GM18861 (cell line): Measurements from ENCODE around the gene PLAGL2.
"Not testable (repeated sequence)": the region's sequence is repeated elsewhere in the genome, so short reads cannot be mapped to it uniquely, and the experiment has no call there.

ENCODE experiments used
- ATAC-seq: cut with Tn5 transposase; IDR thresholded peaks from one replicate; pipeline ENCODE4 v1.9.1; 2021; ENCODE audit not compliant: unreplicated experiment

The PLAGL2 gene

DNA sequence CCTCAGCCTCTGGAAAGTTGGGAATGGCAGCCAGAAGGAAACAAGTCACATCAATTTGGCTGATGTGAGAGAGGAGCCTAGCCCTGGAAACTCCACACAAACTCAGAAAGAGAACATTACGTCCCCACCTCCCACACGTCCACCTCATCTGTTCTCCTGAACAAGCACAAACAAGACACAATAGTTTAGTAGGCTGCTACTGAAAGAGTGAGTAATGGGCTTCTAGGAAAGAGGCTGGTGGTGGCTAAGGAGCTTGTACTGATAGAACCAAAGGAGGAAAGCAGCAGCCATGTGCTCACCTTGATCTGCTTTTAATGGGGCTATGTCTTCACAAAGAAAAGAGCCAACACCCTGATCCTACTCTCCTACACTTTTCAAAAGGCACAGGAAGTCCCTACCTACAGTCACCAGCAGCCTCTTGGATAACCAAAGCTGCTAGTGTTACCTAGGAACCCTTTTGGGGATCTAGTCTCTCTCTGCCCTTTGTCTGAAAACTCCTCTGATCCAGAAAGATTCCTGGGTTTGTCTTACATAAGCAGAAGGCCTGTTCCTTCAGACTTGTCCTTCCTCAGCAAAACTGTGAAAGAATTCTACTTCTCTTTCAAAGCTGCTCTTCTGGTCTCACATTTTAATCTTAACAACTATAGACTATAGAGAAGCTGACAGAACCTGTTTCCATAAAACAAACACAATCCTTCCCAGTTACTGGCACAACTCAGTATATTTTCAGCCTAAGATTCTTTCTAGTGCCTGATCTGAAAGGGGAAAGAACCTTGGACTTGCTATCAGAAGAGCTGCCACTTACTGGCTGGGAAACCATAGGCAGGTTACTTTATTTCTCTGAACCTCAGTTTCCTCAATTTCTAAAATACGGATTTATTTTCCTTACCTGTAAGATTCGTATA is 3.1 kb downstream of the PLAGL2 start:
- ATAC-seq = no peak

DNA sequence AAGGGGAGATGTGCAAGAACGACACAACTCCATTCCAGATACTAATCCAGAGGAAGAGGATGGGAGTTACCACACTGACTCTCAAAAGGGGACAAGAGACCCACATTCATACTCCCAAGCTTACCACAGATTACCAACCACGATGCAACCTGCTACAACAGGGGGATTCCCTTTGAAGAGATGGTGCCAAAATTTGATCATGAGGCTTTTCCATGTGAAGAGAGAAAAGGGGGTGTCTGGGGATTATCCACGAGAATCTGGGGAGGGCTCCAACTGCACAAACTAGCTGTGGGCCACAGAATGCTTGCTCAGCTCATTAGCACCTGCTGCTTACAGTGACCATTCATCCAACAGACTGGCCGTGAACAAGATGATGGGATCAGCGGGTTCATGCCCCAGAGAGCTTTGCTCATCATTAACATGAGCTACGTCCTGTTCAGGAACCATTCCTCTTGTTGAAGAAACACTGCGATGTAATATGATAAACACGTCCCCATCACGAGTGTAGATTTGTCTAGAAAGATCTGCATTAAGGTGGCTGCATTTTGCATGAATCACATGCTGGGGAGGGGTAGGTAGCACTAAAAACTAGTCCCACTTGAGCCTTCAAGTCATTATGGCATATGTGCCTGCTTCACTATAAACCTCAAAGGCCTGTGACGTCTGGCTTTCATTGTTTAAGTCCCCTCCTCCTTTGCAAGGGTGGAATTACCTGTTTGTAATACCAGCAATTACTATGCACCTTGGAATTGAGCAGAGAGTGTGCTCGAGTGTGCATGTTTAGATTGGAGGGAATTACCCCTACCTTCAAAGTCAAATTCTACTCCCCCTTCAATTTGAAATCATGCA is 4.0 kb downstream of the PLAGL2 start:
- no peak for ATAC-seq

DNA sequence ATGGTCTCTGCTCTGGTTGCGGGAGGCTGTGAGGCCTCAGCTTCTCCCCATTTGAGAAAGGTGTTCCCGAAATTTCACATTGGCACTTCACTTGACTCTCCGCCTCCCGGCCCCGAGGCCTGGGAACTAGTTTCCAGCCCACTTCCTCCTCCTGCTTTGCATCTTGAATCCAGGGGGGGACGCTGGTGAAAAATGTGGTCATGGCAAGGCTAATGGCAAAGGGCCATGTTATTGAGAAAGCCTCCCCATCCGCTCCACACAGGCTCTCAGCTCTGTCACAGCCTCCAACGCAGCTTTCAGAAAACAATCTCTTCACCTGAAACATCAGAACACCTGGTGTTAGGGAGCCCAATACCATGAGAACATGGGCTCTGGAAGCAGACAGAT is 5.6 kb downstream of the PLAGL2 start:
- no peak for ATAC-seq

DNA sequence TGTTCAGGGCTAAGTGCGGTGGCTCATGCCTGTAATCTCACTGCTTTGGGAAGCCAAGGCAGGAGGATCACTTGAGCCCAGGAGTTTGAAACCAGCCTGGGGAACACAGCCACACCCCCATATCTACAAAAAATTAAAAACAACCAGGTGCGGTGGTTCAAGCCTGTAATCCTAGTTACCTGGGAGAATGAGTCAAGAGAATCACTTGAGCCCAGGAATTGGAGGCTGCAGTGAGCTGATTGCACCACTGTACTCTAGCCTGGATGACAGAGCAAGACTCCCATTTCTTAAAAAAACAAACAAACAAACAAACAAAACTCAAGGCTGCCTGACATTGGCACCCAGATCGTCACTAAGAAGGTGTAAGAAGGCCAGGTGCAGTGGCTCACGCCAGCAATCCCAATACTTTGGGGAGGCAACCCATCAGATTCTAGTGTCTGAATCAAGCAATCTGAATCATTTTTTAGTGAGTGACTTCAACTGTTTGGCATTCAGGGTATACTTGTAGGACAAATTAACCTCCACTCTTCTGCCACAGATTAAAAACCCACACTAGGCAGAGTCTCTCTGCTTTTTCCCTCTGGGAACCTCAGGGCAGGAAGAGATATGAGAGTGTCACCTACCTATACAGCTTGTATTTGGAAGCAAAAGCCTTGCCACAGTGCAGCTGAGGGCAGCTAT is 6.1 kb downstream of the PLAGL2 start:
- ATAC-seq = no peak

DNA sequence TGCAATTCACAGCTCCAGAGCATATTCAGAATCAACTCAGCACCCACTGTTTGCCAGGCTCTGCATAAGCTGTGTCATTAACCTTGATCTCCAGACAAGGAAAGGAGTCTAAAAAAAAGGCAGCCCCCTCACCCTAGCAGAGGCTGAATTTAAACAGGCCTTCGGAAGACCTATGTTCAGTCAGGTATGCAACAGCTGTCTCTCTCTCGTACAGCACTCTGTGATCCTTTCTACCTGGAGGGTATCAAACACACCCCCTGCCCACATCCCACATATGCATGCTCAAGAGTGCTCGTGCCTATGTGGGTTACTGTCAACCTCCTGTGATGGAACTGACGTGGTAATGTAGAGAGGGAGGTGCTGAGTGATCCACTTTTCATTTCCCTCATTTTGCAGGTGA is 8.5 kb downstream of the PLAGL2 start:
- no peak for ATAC-seq

DNA sequence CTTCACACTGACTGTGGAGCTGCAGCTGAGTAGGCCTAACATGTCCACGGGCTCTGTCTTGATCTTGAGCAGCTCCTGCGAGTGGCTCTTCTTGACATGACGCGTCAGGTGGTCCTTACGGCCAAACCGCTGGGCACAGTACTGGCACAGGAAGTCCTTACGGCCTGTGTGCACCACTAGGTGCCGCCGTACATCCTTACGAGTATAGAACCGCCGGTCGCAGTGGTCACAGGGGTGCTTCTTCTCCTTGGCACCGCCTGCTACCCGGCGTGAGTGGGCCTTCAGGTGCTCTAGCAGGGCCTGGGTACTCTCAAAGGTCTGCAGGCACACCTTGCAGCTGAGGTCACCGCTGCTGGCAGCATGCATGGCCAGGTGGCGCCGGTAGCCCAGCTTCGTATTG is 10.4 kb downstream of the PLAGL2 start:
- ATAC-seq = not testable (repeated sequence)

DNA sequence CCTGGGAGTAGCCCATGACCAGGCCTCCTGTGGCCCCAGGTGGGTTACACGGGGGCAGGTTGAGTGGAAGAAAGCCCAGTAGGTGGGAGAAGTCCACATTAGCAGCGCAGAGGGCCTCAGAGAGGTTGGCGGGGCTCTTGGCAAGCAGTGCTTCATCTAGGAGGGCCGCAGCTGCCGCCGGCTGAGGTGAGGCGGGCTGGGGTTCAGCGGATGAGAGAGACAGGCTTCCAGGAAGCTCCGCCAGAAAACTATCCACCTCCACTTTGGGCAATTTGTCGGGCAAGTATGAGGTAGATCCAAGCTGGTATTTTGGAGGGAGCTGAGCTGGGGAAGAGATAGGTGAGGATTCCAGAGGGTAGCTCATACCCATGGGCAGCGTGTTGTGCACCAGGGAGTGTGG is 10.9 kb downstream of the PLAGL2 start:
- not testable (repeated sequence) for ATAC-seq

DNA sequence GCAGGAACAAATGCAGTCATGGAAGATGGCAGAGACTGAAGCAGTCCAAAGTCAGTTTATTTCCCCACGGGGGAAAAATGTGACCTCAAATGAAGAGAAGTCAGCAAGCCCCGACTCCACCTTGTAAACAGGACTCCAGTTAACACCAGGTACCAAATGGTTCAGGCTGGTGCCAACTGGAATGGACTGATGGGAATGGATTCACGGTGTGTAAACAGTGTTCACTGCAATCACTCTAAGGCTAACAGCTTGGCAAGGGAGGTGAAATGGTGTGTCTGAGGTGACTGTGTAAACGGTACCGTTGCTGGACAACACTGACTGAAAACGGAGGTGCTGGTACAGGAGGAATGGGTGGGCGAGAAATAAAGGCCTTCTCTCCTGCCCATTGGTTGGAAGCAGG is 12.0 kb downstream of the PLAGL2 start:
- ATAC-seq = no peak

DNA sequence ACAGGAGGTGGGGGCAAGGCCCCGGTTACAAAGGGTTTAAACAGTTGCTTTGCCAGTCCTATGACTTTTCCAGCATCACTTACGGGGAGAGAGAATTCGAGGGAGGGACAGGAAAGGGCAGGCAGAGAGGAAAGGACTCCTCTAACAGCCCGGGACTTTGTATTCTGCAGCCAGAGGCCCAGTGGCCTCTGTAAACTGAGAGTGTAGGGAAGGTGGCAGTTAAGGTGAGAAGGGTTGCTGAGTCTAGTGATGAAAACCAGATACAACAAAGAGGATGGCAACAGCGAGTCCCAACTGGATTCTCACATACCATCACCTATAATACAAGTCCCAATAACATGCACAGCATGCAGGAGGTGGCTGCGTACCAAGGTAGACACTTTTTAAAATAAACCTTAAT is 13.5 kb downstream of the PLAGL2 start:
- ATAC-seq = no peak

DNA sequence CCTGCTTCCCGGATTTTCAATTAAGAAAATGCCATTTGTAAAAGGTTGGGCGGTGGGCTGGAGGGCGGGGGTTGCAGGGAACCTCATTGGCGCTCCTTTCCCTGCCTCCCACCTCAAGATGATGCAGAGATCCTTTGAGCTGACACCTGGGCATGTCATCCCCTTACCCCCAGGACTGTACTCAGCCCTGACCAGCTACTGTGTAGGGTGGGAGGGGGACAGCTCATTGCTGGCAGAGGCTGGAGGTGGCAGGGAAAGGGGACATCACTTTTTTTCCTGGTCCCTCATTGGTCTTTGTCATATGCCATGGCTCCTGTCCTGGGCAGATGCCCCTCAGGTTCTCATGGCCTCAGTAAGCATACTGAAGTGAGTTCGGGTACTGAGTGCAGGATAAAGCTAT is 14.2 kb downstream of the PLAGL2 start:
- not testable (repeated sequence) for ATAC-seq

DNA sequence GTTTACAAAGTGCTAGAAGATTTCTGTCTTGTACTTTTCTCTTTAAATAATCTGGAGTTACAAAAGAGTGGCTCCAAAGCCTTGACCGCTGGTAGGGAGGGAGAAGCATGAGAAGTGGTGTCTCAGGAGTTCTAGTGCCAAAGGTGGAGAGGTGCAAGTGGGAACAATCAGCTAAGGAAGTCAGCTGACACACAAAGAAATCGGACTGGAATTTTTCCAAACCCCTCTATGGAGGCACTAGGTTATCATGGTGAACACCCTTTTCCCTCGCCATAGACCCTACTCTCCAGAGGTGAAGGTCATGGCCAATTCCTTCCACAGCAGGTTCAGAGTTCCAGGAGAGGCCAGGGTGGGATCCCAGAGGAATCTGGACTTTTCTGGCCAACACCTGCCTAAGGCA is 14.8 kb downstream of the PLAGL2 start:
- ATAC-seq = no peak

DNA sequence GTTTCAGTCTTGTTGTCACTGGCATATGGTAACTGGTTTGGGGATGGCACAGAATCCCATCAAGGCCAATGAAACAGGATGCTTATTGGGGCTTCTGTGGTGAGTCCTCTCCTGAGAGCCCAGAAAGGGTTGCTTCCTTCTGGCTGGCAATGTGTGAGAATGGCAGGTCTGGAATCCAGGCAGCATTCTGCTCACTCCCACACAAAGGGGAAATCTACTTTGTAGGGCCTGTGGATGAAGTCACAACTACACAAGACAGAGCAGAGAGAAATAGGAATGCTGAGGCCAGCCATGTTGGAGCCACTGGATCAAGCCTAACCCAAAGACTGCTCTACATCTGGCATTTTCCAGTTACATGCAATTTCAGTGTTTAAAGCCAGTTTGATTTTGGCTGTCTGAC is 15.7 kb downstream of the PLAGL2 start:
- ATAC-seq = no peak

DNA sequence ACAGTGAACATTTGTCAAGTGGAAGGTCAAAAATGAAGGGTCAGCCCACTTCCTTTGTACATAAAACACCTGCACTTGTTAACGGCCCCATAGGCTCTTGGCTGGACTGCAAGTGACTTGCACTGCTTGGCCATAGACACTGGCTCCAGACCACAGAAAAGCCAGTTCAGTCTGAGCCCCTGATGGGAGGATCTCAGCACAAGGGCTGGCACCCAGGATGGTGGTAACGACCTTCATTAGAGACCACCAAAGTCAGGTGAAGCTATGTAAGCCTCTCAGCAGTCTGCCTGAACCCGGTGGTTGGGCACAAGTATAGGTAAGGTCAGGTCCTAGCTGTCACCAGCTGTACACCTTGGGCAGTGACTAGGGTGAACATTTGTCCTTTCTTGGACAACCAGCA is 16.1 kb downstream of the PLAGL2 start:
- ATAC-seq = no peak

DNA sequence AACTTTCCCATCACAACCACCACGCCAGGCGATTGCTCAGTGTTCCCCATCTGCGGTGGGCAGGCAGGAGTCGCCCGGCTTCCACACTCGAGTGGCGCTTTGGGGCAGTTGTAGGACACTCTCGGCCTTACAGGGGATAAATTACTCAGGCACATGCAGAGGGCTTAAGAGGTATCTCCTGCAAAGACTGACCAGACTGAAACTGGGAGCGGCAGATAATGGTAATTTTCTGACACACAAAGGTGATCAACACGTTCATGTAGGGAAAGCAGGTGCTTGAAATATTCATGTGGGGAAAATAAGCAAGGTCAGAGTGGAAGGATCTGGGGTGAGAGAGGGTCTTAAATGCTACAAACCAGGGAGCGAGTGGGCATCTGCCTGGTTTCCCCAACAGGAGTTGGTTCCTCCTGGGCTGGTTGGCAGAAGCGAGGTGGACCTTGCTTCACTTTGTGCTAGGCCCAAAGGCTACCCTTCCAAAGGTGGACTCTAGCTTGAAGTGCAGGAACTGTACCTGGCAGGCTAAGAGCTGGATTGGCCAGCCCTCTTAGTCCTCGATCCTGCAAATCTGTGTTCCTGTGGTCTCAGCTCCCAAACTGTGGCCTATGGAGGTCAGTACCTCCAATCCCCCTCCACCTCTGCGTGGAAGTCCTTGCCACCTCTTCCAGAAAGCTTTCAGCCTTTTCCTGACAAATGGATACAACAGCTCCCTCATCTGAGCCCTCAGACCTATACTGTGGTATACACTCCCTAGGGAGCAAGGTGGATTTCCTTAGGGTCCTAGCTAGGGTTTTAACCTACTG is 16.7 kb downstream of the PLAGL2 start:
- no peak for ATAC-seq

DNA sequence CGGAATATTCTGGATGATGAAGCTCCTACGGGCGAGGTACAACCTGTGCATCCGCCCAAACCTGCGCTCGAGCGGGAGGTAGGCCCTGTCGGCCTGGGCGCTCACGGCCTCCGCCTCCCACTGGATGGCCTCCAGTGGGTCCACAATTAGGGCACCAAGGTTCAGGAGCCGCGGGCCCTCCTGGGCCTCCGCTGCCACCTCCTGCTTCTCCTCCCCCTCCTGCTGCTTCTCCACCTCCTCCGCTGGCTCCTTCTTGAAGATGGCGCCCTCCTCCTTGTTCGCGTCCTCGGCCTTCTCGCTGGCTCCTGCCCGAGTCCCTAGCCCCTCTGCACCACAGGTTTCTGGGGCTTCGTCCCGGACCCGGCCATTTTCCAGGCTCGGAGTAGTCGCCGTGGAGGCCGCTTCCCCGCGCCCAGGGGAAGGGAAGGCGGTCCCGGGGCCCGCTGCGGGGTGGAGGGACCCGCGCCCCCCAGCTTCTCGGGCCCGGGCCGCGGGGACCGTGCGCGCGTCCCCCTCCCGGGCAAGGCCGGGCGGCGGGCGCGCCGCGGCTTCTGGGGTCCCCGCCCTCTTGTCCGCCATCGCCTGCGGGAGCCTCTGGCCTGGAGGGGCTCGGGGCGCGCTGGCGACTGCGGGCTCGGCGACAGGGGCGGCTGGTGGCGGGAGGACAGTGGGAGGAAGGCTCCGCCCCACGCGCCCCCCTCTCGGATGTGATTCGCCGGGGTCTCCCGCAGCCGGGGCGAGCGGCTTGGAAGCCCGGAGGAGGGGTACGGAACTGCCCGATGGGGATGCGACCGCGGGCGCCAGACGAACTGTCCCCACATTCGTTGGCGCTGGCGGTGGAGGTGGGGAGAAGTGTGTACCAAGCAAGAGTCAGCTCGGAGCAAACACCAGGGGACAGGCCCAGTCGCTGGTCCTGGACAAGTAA is 17.6 kb downstream of the PLAGL2 start:
- ATAC-seq = no peak

DNA sequence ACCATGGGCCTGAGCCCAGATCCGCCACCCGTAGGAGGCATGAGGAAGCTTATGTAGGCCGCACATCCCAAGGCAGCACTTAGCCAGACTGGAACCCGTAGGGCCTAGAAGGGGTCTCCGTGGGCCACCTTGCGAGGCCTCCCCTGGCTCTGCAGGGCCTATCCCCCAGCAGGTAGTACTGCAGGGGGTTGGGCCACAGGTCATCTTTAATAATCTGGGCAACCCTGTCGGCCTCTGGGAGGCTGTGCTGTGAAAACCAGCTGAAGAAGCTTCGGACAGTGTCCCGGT is 18.5 kb downstream of the PLAGL2 start:
- ATAC-seq = no peak

DNA sequence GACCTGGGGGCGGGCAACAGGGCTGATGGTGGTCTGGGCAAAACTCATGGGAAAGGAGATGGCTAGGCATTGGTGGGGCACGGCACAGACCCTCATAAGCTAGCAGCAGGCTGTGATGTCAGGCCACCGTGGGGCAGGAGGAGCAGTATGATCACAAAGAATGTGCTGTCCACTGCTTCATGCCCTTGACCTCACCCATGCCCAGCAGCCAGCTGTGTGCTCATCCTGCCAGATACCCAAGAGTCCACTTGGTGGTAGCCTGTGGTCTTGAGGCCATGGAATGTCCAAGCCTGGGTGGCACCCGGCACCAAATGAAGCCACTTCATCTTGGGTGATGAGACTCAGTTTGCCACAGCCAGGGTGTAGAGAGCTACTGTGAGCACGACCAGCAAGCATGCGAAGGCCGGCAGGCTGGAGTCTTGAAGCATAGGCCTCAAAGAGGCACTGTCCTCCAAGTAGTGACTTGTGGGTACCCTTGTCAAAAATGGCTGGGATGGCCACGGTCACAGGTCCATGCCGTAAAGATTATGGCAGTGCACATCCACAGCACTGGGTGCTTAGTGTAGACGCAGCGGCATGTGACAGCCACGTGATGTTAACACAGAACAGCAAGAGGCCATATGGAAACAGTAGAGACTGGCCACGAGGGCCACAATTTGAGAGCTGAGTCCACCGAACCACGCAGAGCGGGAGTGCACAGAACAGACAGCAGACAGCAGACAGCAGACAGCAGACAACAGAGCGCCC is 19.0 kb downstream of the PLAGL2 start:
- no peak for ATAC-seq

DNA sequence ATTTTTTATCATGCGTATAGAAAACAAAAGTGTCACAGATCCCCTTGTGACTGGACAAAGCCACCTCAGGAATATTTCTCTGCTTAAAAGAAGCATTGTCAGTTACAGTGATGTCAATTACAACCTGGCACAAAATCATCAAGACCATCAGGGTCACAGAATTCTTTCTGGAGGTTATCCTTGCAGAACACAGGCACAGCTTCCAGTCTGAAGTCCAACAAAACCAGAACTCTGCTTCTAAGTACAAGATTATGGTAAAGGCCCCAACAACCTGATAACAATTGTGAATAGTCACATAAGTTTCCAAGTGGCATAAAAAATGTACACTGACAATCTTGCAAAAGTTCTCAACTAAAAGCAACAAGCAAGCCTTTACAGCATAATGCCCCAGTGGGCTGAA is 21.0 kb downstream of the PLAGL2 start:
- no peak for ATAC-seq

DNA sequence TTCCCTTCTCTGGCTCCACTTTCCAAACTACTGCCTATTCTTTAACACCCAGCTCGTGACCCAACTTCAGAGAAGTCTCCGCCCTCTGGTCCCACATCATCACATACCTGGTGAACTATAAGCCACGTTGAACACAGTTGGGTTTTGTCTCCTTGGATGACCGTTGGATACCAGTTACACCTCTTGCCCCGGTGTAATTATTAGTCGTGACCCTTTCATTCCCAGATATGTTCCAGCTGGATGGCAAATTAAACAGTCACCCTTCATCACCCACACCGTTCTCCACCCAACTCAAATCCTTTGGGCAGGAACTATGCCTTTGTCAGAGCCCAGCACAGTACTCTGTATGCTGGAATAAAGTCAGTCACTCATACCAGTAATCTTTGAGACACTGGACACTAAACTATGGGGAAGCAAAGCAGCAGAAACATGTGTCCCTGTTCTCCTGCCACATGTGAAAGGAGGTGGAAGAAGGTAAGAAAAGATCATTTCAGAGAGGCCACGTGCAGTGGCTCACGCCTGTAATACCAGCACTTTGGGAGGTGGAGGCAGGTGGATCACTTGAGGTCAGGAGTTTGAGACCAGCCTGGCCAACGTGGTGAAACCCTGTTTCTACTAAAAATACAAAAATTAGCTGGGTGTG is 22.5 kb downstream of the PLAGL2 start:
- no peak for ATAC-seq
